HepG2 (cell line): Measurements from ENCODE around the gene USP15.

Experiments
- CEBPB ChIP-seq: IDR thresholded peaks from 2 replicates; pipeline ENCODE4 v1.6.1; 2011; ENCODE audit warnings: low read depth, low read length, improper control_type of control experiment, borderline replicate concordance
- EZH2 ChIP-seq: conservative IDR thresholded peaks from 2 replicates; pipeline ENCODE4 v1.6.1; 2012; ENCODE audit warnings: mild to moderate bottlenecking, low read depth, low read length, moderate library complexity
- PHB2 ChIP-seq: fragments of 450-650 bp; IDR thresholded peaks from 2 replicates; pipeline ENCODE4 v1.6.1; 2018; ENCODE audit not compliant: partially characterized antibody
- ZNF354B ChIP-seq: sonication (generic); formaldehyde crosslinking; IDR thresholded peaks from 2 replicates; pipeline ENCODE4 v1.8.0; 2022; ENCODE audit warnings: mild to moderate bottlenecking, missing genetic modification reagents
- ZNF570 ChIP-seq: sonication (generic); formaldehyde crosslinking; IDR thresholded peaks from 2 replicates; pipeline ENCODE4 v1.4.0; 2020; ENCODE audit warnings: mild to moderate bottlenecking, missing genetic modification reagents, borderline replicate concordance

- TF ChIP-seq PHB2 (no peak), ZNF570 (no peak), CEBPB (no peak), EZH2 (no peak), ZNF354B (CRISPR knock-in tag) (no peak)
These were observed 35.8 kb downstream of the USP15 start for GRCh38 chr12:62296001-62296400.
